IMR-90 (cell line): ENCODE data around the gene RNF213. TPM values are rescaled to one million over a fixed set of nuclear protein-coding genes. Genes with fewer than 3 reads are reported as not detected.

Experiments
- ATAC-seq: fragments of 200-7000 bp; cut with Tn5 transposase; 2 replicates; pipeline ENCODE4 v1.9.1; 2020; ENCODE audit warnings: low read depth, mild to moderate bottlenecking, moderate library complexity
- BruUV-seq: library from RNA; stranded (reverse); fragments of 400-500 nt; replicated peaks from 2 replicates; lab custom pipeline; 2021; lab: Mats Ljungman, UMichigan
- CTCF ChIA-PET: fragments of 300-600 bp; formaldehyde crosslinking; extraction: SDS; loops from one replicate; lab custom pipeline; 2021; ENCODE audit warnings: antibody characterized with exemption; lab: Yijun Ruan, JAX
- POLR2A ChIA-PET: fragments of 300-600 bp; sonication (Branson Sonifier 250); formaldehyde crosslinking; loops from one replicate; lab custom pipeline; 2022; ENCODE audit warnings: antibody characterized with exemption; ENCODE audit not compliant: unreplicated experiment; lab: Charles Lee
- DNase-seq: peaks from one replicate; pipeline ENCODE4 v3.0.0; 2013
- H2AFZ ChIP-seq: replicated peaks from 2 replicates; pipeline ENCODE3; 2013; ENCODE audit warnings: low read length, mild to moderate bottlenecking; ENCODE audit not compliant: poor library complexity
- H2AK5ac ChIP-seq: 2 replicates; pipeline ENCODE4 v1.6.1; 2013; ENCODE audit warnings: low read depth, low read length, inconsistent platforms
- H2AK9ac ChIP-seq: replicated peaks from 2 replicates; pipeline ENCODE3; 2013; ENCODE audit warnings: mild to moderate bottlenecking, low read depth, low read length, moderate library complexity; ENCODE audit not compliant: poor library complexity
- H2BK120ac ChIP-seq: 2 replicates; pipeline ENCODE4 v1.6.1; 2013; ENCODE audit warnings: low read depth, low read length, inconsistent platforms
- H2BK15ac ChIP-seq: 3 replicates; pipeline ENCODE4 v1.6.1; 2013; ENCODE audit warnings: low read depth, low read length, inconsistent platforms
- H2BK20ac ChIP-seq: 2 replicates; pipeline ENCODE4 v1.6.1; 2013; ENCODE audit warnings: low read depth, mild to moderate bottlenecking, inconsistent platforms, low read length, moderate library complexity
- H2BK5ac ChIP-seq: 2 replicates; pipeline ENCODE4 v1.6.1; 2013; ENCODE audit warnings: mild to moderate bottlenecking, low read depth, low read length, inconsistent platforms; ENCODE audit not compliant: poor library complexity, severe bottlenecking
- H3K14ac ChIP-seq: replicated peaks from 2 replicates; pipeline ENCODE4 v1.6.1; 2013; ENCODE audit warnings: low read depth, low read length, inconsistent platforms
- H3K18ac ChIP-seq: 2 replicates; pipeline ENCODE4 v1.6.1; 2013; ENCODE audit warnings: low read depth, low read length, control low read depth
- H3K23ac ChIP-seq: 2 replicates; pipeline ENCODE4 v1.6.1; 2013; ENCODE audit warnings: low read depth, low read length, inconsistent platforms
- H3K27ac ChIP-seq: 2 replicates; pipeline ENCODE4 v1.5.1; 2013; ENCODE audit warnings: mild to moderate bottlenecking, control low read depth, low read length; ENCODE audit not compliant: insufficient read depth
- H3K27me3 ChIP-seq: 2 replicates; pipeline ENCODE4 v1.6.1; 2013; ENCODE audit warnings: low read length; ENCODE audit not compliant: control insufficient read depth, insufficient read depth
- H3K36me3 ChIP-seq: 2 replicates; pipeline ENCODE4 v1.6.1; 2013; ENCODE audit warnings: low read length, mixed read lengths; ENCODE audit not compliant: control insufficient read depth, insufficient read depth
- H3K4ac ChIP-seq: 2 replicates; pipeline ENCODE4 v1.6.1; 2013; ENCODE audit warnings: low read depth, low read length, inconsistent platforms
- H3K4me1 ChIP-seq: 2 replicates; pipeline ENCODE4 v1.6.1; 2013; ENCODE audit warnings: low read length, mixed read lengths; ENCODE audit not compliant: control insufficient read depth, insufficient read depth
- H3K4me2 ChIP-seq: 2 replicates; pipeline ENCODE4 v1.6.1; 2013; ENCODE audit warnings: low read depth, mild to moderate bottlenecking, control low read depth, low read length, moderate library complexity
- H3K4me3 ChIP-seq: 2 replicates; pipeline ENCODE4 v1.5.1; 2013; ENCODE audit warnings: low read depth, mild to moderate bottlenecking, control low read depth, low read length, moderate library complexity; ENCODE audit not compliant: insufficient read depth
- H3K56ac ChIP-seq: 2 replicates; pipeline ENCODE4 v1.6.1; 2013; ENCODE audit warnings: low read length, inconsistent platforms; ENCODE audit not compliant: insufficient read depth; ENCODE audit errors: extremely low read depth
- H3K79me1 ChIP-seq, 2 experiments: 2 replicates each; pipeline ENCODE4 v1.6.1; 2013; ENCODE audit warnings: low read length in 2 of 2, inconsistent platforms in 1 of 2, low read depth in 1 of 2
- H3K9ac ChIP-seq: 2 replicates; pipeline ENCODE4 v1.6.1; 2013; ENCODE audit warnings: low read depth, low read length, control low read depth
- H3K9me1 ChIP-seq: 2 replicates; pipeline ENCODE4 v1.6.1; 2013; ENCODE audit warnings: low read length, inconsistent platforms; ENCODE audit not compliant: insufficient read depth
- H3K9me3 ChIP-seq: 2 replicates; pipeline ENCODE4 v1.6.1; 2013; ENCODE audit warnings: low read length; ENCODE audit not compliant: control insufficient read depth, insufficient read depth
- H4K20me1 ChIP-seq: 2 replicates; pipeline ENCODE4 v1.6.1; 2013; ENCODE audit warnings: low read length, inconsistent platforms; ENCODE audit not compliant: insufficient read depth
- H4K5ac ChIP-seq: 2 replicates; pipeline ENCODE4 v1.6.1; 2013; ENCODE audit warnings: mild to moderate bottlenecking, low read depth, low read length, control low read depth
- H4K8ac ChIP-seq, 2 experiments: 2 replicates each; pipeline ENCODE4 v1.6.1; 2013; ENCODE audit warnings: low read depth in 2 of 2, low read length in 2 of 2, control low read depth in 1 of 2, inconsistent platforms in 1 of 2
- H4K91ac ChIP-seq: 2 replicates; pipeline ENCODE4 v1.6.1; 2013; ENCODE audit warnings: low read depth, low read length, inconsistent platforms; ENCODE audit not compliant: insufficient read depth
- BHLHE40 ChIP-seq: fragments of 150-350 bp; IDR thresholded peaks from 2 replicates; pipeline ENCODE4 v1.6.1; 2016; ENCODE audit warnings: mild to moderate bottlenecking, low read depth, low read length
- CEBPB ChIP-seq: IDR thresholded peaks from 2 replicates; pipeline ENCODE4 v1.6.1; 2012; ENCODE audit warnings: low read depth, low read length, improper control_type of control experiment
- MAFK ChIP-seq: IDR thresholded peaks from 2 replicates; pipeline ENCODE4 v1.6.1; 2012; ENCODE audit warnings: low read depth, low read length, improper control_type of control experiment
- MXI1 ChIP-seq: IDR thresholded peaks from 2 replicates; pipeline ENCODE4 v1.6.1; 2012; ENCODE audit warnings: low read depth, mild to moderate bottlenecking, low read length, moderate library complexity, borderline replicate concordance
- RFX5 ChIP-seq: IDR thresholded peaks from 2 replicates; pipeline ENCODE4 v1.8.0; 2012; ENCODE audit warnings: low read depth, mild to moderate bottlenecking, low read length, moderate library complexity
- SMC3 ChIP-seq: fragments of 150-350 bp; IDR thresholded peaks from 2 replicates; pipeline ENCODE4 v1.6.1; 2016; ENCODE audit warnings: low read depth, mild to moderate bottlenecking, antibody characterized with exemption, low read length, moderate library complexity
- WGBS, 2 experiments: methylation state at CpG; one replicate each; pipeline versions ENCODE4 v1.1.5 to v1.1.7; 2013; ENCODE audit warnings: missing lambda C conversion rate in 2 of 2; ENCODE audit not compliant: insufficient read length in 1 of 2; ENCODE audit errors: extremely low coverage in 2 of 2; 5-methylcytosine and 5-hydroxymethylcytosine counted together
- dilution Hi-C: fragments of 300-500 bp; cut with HindIII; formaldehyde crosslinking; loops from one replicate; pipeline ENCODE4 v1.14.3; 2018; ENCODE audit warnings: low sequenced_read_pairs; ENCODE audit not compliant: unreplicated experiment
- in situ Hi-C: fragments of 300-500 bp; cut with MboI; formaldehyde crosslinking; loops from 3 replicates; pipeline ENCODE4 v1.14.3; 2019; ENCODE audit warnings: low sequenced_read_pairs, inconsistent platforms, mixed read lengths
- intact Hi-C: fragments of 100-400 bp; cut with micrococcal nuclease; formaldehyde crosslinking; loops from 2 replicates; pipeline ENCODE4 v1.10.0; 2022
- polyA plus RNA-seq, 3 experiments: library from polyadenylated mRNA; depleted of rRNA; stranded (reverse); fragments of >200 nt; gene quantifications; 2 replicates each; pipeline ENCODE4 v1.2.3, GENCODE V29; 2012; ENCODE audit warnings: low replicate concordance in 1 of 3
- total RNA-seq: library from RNA; depleted of rRNA; stranded (reverse); fragments of >200 nt; gene quantifications from 2 replicates; pipeline ENCODE4 v1.2.3, GENCODE V29; 2012
- TF ChIP-seq, protein P1 (sequence below): fragments of 150-350 bp; IDR thresholded peaks from 2 replicates; pipeline ENCODE4 v1.6.1; 2016; ENCODE audit warnings: low read depth, mild to moderate bottlenecking, low read length, moderate library complexity, borderline replicate concordance
- TF ChIP-seq, protein P2 (sequence below): fragments of 150-350 bp; IDR thresholded peaks from 2 replicates; pipeline ENCODE4 v1.6.1; 2017; ENCODE audit warnings: mild to moderate bottlenecking, antibody characterized with exemption, low read length, low read depth
- TF ChIP-seq, protein P3 (sequence below): conservative IDR thresholded peaks from 2 replicates; pipeline ENCODE4 v1.5.1; 2012; ENCODE audit warnings: mild to moderate bottlenecking, low read depth, low read length, improper control_type of control experiment

RNF213 gene
- total and polyA plus RNA-seq, 2 of the 4 experiments (the other 2 are of a cell fraction), result 23.4 to 36.0 TPM

DNA sequence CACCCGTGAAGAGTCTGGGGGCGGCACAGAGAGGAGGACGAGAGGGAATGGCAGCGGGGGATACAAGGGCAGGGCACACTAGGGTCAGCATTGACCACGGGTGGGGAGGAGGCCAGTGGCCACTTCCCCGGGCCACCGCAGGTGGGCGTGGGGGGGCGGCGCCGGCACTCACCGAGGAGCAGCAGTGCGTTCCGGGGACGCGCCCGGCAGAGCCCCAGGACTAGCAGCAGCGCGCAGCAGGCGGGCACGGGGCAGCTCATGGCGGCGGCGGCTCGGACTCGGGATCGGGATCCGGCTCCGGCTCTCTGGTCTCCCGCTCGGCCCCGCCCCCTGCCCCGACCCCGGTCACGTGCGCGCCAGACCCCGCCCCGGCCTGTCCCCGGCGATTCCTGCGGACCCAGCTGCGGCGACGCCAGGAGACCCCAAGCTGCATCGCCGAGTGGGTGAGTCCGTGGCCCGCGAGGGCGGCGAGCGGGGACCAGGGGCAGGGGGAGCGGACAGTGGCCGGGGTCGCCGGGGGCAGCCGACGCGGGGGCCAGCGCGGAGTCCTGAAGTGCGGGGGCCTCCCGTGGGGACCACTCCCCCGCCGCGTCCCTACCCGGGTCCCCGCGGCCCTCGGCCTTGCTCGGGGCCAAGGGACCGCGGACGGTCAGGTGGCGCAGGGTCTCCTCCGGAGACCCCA lies 40.5 kb upstream of the RNF213 start, which contains the start of the genes SGSH and SLC26A11:
TSS of gene SGSH (minus strand) at position 280 of the 682 bp plus-strand sequence. CDS start at position 260, 20 bp downstream.
TSS of gene SLC26A11 (plus strand) at position 374 of the 682 bp plus-strand sequence. CDS start 1,134 bp downstream, outside the sequence.
- ATAC-seq, result peak; percentile 92
- H3K4ac ChIP-seq, result peak within 1 kb of the TSS; percentile 70
- in situ Hi-C loops (no loop called here), intact Hi-C loops (loop anchor here (5.0 kb wide), 1 partner anchor 42 kb away; the partner anchor contains the start of gene RNF213), dilution Hi-C loops (no loop called here)
- H2AFZ ChIP-seq, result peak within 1 kb of the TSS; percentile 95
- H3K4me1 ChIP-seq, result peaks cover 6% of the 10 kb centered on the region; the same call in 1 of the 2 replicates
- H2BK15ac ChIP-seq, result no peak within 1 kb of the TSS; the same call in 2 of the 3 replicates
- H2AK9ac ChIP-seq, result peak within 1 kb of the TSS; percentile 97
- CTCF ChIA-PET, result no interaction called here
- peak within 1 kb of the TSS; percentile 34 for H3K56ac ChIP-seq
- peak within 1 kb of the TSS; percentile 12 for H3K18ac ChIP-seq
- peak within 1 kb of the TSS; percentile 50; the same call in 1 of the 2 replicates for H4K91ac ChIP-seq
- H3K36me3 ChIP-seq, result peaks cover 30% of the 10 kb centered on the region
- H3K27me3 ChIP-seq, result no peaks in the 10 kb centered on the region
- peak within 1 kb of the TSS; percentile 32 to 37; a peak in 1 of 4 replicates for H4K8ac ChIP-seq
- H2AK5ac ChIP-seq, result peak within 1 kb of the TSS; percentile 76
- H3K79me1 ChIP-seq, result peaks cover 22 to 65% of the 10 kb centered on the region in 2 experiments
- TF ChIP-seq CEBPB (no peak), RFX5 (no peak), MXI1 (peak; percentile 46; the same call in 1 of the 2 replicates), BHLHE40 (peak; percentile 36; the same call in 1 of the 2 replicates), SMC3 (no peak), MAFK (no peak)
- TF ChIP-seq, protein P1, sequence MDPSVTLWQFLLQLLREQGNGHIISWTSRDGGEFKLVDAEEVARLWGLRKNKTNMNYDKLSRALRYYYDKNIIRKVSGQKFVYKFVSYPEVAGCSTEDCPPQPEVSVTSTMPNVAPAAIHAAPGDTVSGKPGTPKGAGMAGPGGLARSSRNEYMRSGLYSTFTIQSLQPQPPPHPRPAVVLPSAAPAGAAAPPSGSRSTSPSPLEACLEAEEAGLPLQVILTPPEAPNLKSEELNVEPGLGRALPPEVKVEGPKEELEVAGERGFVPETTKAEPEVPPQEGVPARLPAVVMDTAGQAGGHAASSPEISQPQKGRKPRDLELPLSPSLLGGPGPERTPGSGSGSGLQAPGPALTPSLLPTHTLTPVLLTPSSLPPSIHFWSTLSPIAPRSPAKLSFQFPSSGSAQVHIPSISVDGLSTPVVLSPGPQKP, result no peak
- TF ChIP-seq, protein P2, sequence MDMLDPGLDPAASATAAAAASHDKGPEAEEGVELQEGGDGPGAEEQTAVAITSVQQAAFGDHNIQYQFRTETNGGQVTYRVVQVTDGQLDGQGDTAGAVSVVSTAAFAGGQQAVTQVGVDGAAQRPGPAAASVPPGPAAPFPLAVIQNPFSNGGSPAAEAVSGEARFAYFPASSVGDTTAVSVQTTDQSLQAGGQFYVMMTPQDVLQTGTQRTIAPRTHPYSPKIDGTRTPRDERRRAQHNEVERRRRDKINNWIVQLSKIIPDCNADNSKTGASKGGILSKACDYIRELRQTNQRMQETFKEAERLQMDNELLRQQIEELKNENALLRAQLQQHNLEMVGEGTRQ, result peak; percentile 83
- TF ChIP-seq, protein P3, sequence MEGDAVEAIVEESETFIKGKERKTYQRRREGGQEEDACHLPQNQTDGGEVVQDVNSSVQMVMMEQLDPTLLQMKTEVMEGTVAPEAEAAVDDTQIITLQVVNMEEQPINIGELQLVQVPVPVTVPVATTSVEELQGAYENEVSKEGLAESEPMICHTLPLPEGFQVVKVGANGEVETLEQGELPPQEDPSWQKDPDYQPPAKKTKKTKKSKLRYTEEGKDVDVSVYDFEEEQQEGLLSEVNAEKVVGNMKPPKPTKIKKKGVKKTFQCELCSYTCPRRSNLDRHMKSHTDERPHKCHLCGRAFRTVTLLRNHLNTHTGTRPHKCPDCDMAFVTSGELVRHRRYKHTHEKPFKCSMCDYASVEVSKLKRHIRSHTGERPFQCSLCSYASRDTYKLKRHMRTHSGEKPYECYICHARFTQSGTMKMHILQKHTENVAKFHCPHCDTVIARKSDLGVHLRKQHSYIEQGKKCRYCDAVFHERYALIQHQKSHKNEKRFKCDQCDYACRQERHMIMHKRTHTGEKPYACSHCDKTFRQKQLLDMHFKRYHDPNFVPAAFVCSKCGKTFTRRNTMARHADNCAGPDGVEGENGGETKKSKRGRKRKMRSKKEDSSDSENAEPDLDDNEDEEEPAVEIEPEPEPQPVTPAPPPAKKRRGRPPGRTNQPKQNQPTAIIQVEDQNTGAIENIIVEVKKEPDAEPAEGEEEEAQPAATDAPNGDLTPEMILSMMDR, result no peak
- H3K14ac ChIP-seq, result peak within 1 kb of the TSS; percentile 71
- H3K9ac ChIP-seq, result peak within 1 kb of the TSS; percentile 78
- peak within 1 kb of the TSS; percentile 67 for H3K4me3 ChIP-seq
- H3K9me3 ChIP-seq, result no peaks in the 10 kb centered on the region
- peaks cover 30% of the 10 kb centered on the region for H4K20me1 ChIP-seq
- H2BK20ac ChIP-seq, result 0 out of 2 replicates have a peak within 1 kb of the TSS, but pooled peaks have one; percentile 28
- 1% methylated on average over 41 of the region's 77 CpGs; no CpG with 5 or more reads in 1 of the 2 experiments for WGBS, 2 experiments
- BruUV-seq, result no TSS peak
- H3K23ac ChIP-seq, result peak within 1 kb of the TSS; percentile 39
- H2BK5ac ChIP-seq, result peak within 1 kb of the TSS; percentile 52
- H3K4me2 ChIP-seq, result peak within 1 kb of the TSS; percentile 83
- POLR2A ChIA-PET, result interaction anchor here (0.6 kb wide), 1 partner anchor 72 kb away, joined by 7 read pairs; no protein-coding TSS in a partner anchor
- peak; percentile 45 for DNase-seq
- H2BK120ac ChIP-seq, result peak within 1 kb of the TSS; percentile 44; the same call in 1 of the 2 replicates
- H3K27ac ChIP-seq, result peak within 1 kb of the TSS; percentile 67
- peaks cover 30% of the 10 kb centered on the region for H3K9me1 ChIP-seq
- peak within 1 kb of the TSS; percentile 16 for H4K5ac ChIP-seq
